GM12891 (cell line): ENCODE measurements around the gene OVCH1.
"Not testable (repeated sequence)": the region's sequence is repeated elsewhere in the genome, so short reads cannot be mapped to it uniquely, and the experiment has no call there.

Source experiments
- DNase-seq: peaks from one replicate; pipeline ENCODE4 v3.0.0; 2011; ENCODE audit warnings: low spot score; ENCODE audit not compliant: insufficient read length
- FAIRE-seq: peaks from 2 replicates; lab custom pipeline; 2011; peaks lifted over from hg19 to GRCh38; lab: Jason Lieb, UNC
- PAX5 ChIP-seq: IDR thresholded peaks from 2 replicates; pipeline ENCODE4 v1.6.1; 2011; ENCODE audit warnings: low read length, moderate library complexity, mild to moderate bottlenecking; ENCODE audit not compliant: insufficient read depth, severe bottlenecking
- POLR2A ChIP-seq: IDR thresholded peaks from 2 replicates; pipeline ENCODE4 v1.6.1; 2011; ENCODE audit warnings: low read depth, low read length, control low read depth
- POLR2AphosphoS5 ChIP-seq: IDR thresholded peaks from 2 replicates; pipeline ENCODE4 v1.6.1; 2011; ENCODE audit warnings: low read depth, low read length, control low read depth
- POU2F2 ChIP-seq: IDR thresholded peaks from 2 replicates; pipeline ENCODE4 v1.6.1; 2011; ENCODE audit warnings: low read depth, mild to moderate bottlenecking, control low read depth, low read length, moderate library complexity
- SPI1 ChIP-seq: IDR thresholded peaks from 2 replicates; pipeline ENCODE4 v1.6.1; 2011; ENCODE audit warnings: low read depth, low read length, control low read depth
- TAF1 ChIP-seq: IDR thresholded peaks from 2 replicates; pipeline ENCODE4 v1.6.1; 2011; ENCODE audit warnings: low read depth, low read length, control low read depth

The OVCH1 gene

GRCh38 chr12:29395356-29395755 is 102.1 kb downstream of the OVCH1 start:
- FAIRE-seq (no peak), DNase-seq (no peak)
- TF ChIP-seq POLR2AphosphoS5 (no peak), POLR2A (no peak), PAX5 (no peak)

- TF ChIP-seq TAF1 = peak; percentile 62; the same call in 1 of the 2 replicates
- peak; percentile 46; the same call in 1 of the 2 replicates for TF ChIP-seq POLR2AphosphoS5
- 0 out of 2 replicates have a peak, but pooled peaks have one; percentile 27 for TF ChIP-seq POLR2A
- not testable (repeated sequence) for FAIRE-seq, DNase-seq
These were observed 107.1 kb downstream of the OVCH1 start for GRCh38 chr12:29390419-29390818.

- FAIRE-seq (peak; percentile 5), DNase-seq (no peak)
- TF ChIP-seq TAF1 (peak; percentile 48), POU2F2 (no peak), POLR2A (peak; percentile 67; the same call in 1 of the 2 replicates)
These were observed 108.1 kb downstream of the OVCH1 start for GRCh38 chr12:29389295-29389919.

- DNase-seq, FAIRE-seq: not testable (repeated sequence)
These were observed 111.3 kb downstream of the OVCH1 start for GRCh38 chr12:29386084-29386680.

- FAIRE-seq, DNase-seq: not testable (repeated sequence)
These were observed 112.3 kb downstream of the OVCH1 start for GRCh38 chr12:29385194-29385593.

- DNase-seq (no peak), FAIRE-seq (no peak)
- TF ChIP-seq TAF1 = no peak
- no peak for TF ChIP-seq PAX5
- no peak for TF ChIP-seq POLR2A
- TF ChIP-seq SPI1 = no peak
- TF ChIP-seq POLR2AphosphoS5 = no peak
- TF ChIP-seq POU2F2 = no peak
These were observed 115.2 kb downstream of the OVCH1 start for GRCh38 chr12:29382251-29382650.

- DNase-seq (peak; percentile 56), FAIRE-seq (peak; percentile 96)
- TF ChIP-seq PAX5 (no peak), POLR2AphosphoS5 (0 out of 2 replicates have a peak, but pooled peaks have one; percentile 22), SPI1 (no peak), TAF1 (peak; percentile 74; the same call in 1 of the 2 replicates), POU2F2 (no peak), POLR2A (peak; percentile 64)
These were observed 116.7 kb downstream of the OVCH1 start, which contains the start of gene ERGIC2 for GRCh38 chr12:29380536-29381523. Gene ERGIC2, minus strand, starts transcription at chr12:29381172. Its CDS starts 9,539 bp downstream, at chr12:29371633.
